Fibroblast of lung (primary cell): ENCODE data around the gene PAH.

Experiments used
- CTCF ChIP-seq, 2 donors: IDR thresholded peaks in 1 of 2; conservative IDR thresholded peaks in 1 of 2; 1 replicate in 1 of 2; 2 replicates in 1 of 2; pipeline ENCODE4 v1.5.1; 2011 to 2012; ENCODE audit warnings: low read length in 2 of 2, control low read depth in 1 of 2, inconsistent platforms in 1 of 2, low read depth in 1 of 2, mild to moderate bottlenecking in 1 of 2
- EZH2 ChIP-seq: IDR thresholded peaks from 2 replicates; pipeline ENCODE4 v1.5.1; 2012; ENCODE audit warnings: low read length, control low read depth, mild to moderate bottlenecking; ENCODE audit errors: missing control alignments

- TF ChIP-seq CTCF (conservative IDR thresholded peaks at IDR 0.05 in 1 of 2, IDR thresholded peaks at IDR 0.05 in 1 of 2; ENCODE audit: low read depth in 1 of 2, low read length in 2 of 2) (no peak), EZH2 (no peak)
These were observed 3.4 kb downstream of the PAH start for GRCh38 chr12:102913453-102914226.
